IMR-90 (cell line): ENCODE results near the gene APOBEC3F. TPM values are rescaled to one million over a fixed set of nuclear protein-coding genes. Genes with fewer than 3 reads are reported as not detected.
A peak's percentile ranks its signal among the peaks of the same experiment; 100 is the strongest.

Source experiments
- ATAC-seq: fragments of 200-7000 bp; cut with Tn5 transposase; 2 replicates; pipeline ENCODE4 v1.9.1; 2020; ENCODE audit warnings: low read depth, mild to moderate bottlenecking, moderate library complexity
- BruUV-seq: library from RNA; stranded (reverse); fragments of 400-500 nt; replicated peaks from 2 replicates; lab custom pipeline; 2021; lab: Mats Ljungman, UMichigan
- CTCF ChIA-PET: fragments of 300-600 bp; formaldehyde crosslinking; extraction: SDS; loops from one replicate; lab custom pipeline; 2021; ENCODE audit warnings: antibody characterized with exemption; lab: Yijun Ruan, JAX
- POLR2A ChIA-PET: fragments of 300-600 bp; sonication (Branson Sonifier 250); formaldehyde crosslinking; loops from one replicate; lab custom pipeline; 2022; ENCODE audit warnings: antibody characterized with exemption; ENCODE audit not compliant: unreplicated experiment; lab: Charles Lee
- DNase-seq: peaks from one replicate; pipeline ENCODE4 v3.0.0; 2013
- H2AFZ ChIP-seq: replicated peaks from 2 replicates; pipeline ENCODE3; 2013; ENCODE audit warnings: low read length, mild to moderate bottlenecking; ENCODE audit not compliant: poor library complexity
- H2AK5ac ChIP-seq: 2 replicates; pipeline ENCODE4 v1.6.1; 2013; ENCODE audit warnings: low read depth, low read length, inconsistent platforms
- H2AK9ac ChIP-seq: replicated peaks from 2 replicates; pipeline ENCODE3; 2013; ENCODE audit warnings: mild to moderate bottlenecking, low read depth, low read length, moderate library complexity; ENCODE audit not compliant: poor library complexity
- H2BK120ac ChIP-seq: 2 replicates; pipeline ENCODE4 v1.6.1; 2013; ENCODE audit warnings: low read depth, low read length, inconsistent platforms
- H2BK15ac ChIP-seq: 3 replicates; pipeline ENCODE4 v1.6.1; 2013; ENCODE audit warnings: low read depth, low read length, inconsistent platforms
- H2BK20ac ChIP-seq: 2 replicates; pipeline ENCODE4 v1.6.1; 2013; ENCODE audit warnings: low read depth, mild to moderate bottlenecking, inconsistent platforms, low read length, moderate library complexity
- H2BK5ac ChIP-seq: 2 replicates; pipeline ENCODE4 v1.6.1; 2013; ENCODE audit warnings: mild to moderate bottlenecking, low read depth, low read length, inconsistent platforms; ENCODE audit not compliant: poor library complexity, severe bottlenecking
- H3K14ac ChIP-seq: replicated peaks from 2 replicates; pipeline ENCODE4 v1.6.1; 2013; ENCODE audit warnings: low read depth, low read length, inconsistent platforms
- H3K18ac ChIP-seq: 2 replicates; pipeline ENCODE4 v1.6.1; 2013; ENCODE audit warnings: low read depth, low read length, control low read depth
- H3K23ac ChIP-seq: 2 replicates; pipeline ENCODE4 v1.6.1; 2013; ENCODE audit warnings: low read depth, low read length, inconsistent platforms
- H3K27ac ChIP-seq: 2 replicates; pipeline ENCODE4 v1.5.1; 2013; ENCODE audit warnings: mild to moderate bottlenecking, control low read depth, low read length; ENCODE audit not compliant: insufficient read depth
- H3K27me3 ChIP-seq: 2 replicates; pipeline ENCODE4 v1.6.1; 2013; ENCODE audit warnings: low read length; ENCODE audit not compliant: control insufficient read depth, insufficient read depth
- H3K36me3 ChIP-seq: 2 replicates; pipeline ENCODE4 v1.6.1; 2013; ENCODE audit warnings: low read length, mixed read lengths; ENCODE audit not compliant: control insufficient read depth, insufficient read depth
- H3K4ac ChIP-seq: 2 replicates; pipeline ENCODE4 v1.6.1; 2013; ENCODE audit warnings: low read depth, low read length, inconsistent platforms
- H3K4me1 ChIP-seq: 2 replicates; pipeline ENCODE4 v1.6.1; 2013; ENCODE audit warnings: low read length, mixed read lengths; ENCODE audit not compliant: control insufficient read depth, insufficient read depth
- H3K4me2 ChIP-seq: 2 replicates; pipeline ENCODE4 v1.6.1; 2013; ENCODE audit warnings: low read depth, mild to moderate bottlenecking, control low read depth, low read length, moderate library complexity
- H3K4me3 ChIP-seq: 2 replicates; pipeline ENCODE4 v1.5.1; 2013; ENCODE audit warnings: low read depth, mild to moderate bottlenecking, control low read depth, low read length, moderate library complexity; ENCODE audit not compliant: insufficient read depth
- H3K56ac ChIP-seq: 2 replicates; pipeline ENCODE4 v1.6.1; 2013; ENCODE audit warnings: low read length, inconsistent platforms; ENCODE audit not compliant: insufficient read depth; ENCODE audit errors: extremely low read depth
- H3K79me1 ChIP-seq, 2 experiments: 2 replicates each; pipeline ENCODE4 v1.6.1; 2013; ENCODE audit warnings: low read length in 2 of 2, inconsistent platforms in 1 of 2, low read depth in 1 of 2
- H3K9ac ChIP-seq: 2 replicates; pipeline ENCODE4 v1.6.1; 2013; ENCODE audit warnings: low read depth, low read length, control low read depth
- H3K9me1 ChIP-seq: 2 replicates; pipeline ENCODE4 v1.6.1; 2013; ENCODE audit warnings: low read length, inconsistent platforms; ENCODE audit not compliant: insufficient read depth
- H3K9me3 ChIP-seq: 2 replicates; pipeline ENCODE4 v1.6.1; 2013; ENCODE audit warnings: low read length; ENCODE audit not compliant: control insufficient read depth, insufficient read depth
- H4K20me1 ChIP-seq: 2 replicates; pipeline ENCODE4 v1.6.1; 2013; ENCODE audit warnings: low read length, inconsistent platforms; ENCODE audit not compliant: insufficient read depth
- H4K5ac ChIP-seq: 2 replicates; pipeline ENCODE4 v1.6.1; 2013; ENCODE audit warnings: mild to moderate bottlenecking, low read depth, low read length, control low read depth
- H4K8ac ChIP-seq, 2 experiments: 2 replicates each; pipeline ENCODE4 v1.6.1; 2013; ENCODE audit warnings: low read depth in 2 of 2, low read length in 2 of 2, control low read depth in 1 of 2, inconsistent platforms in 1 of 2
- H4K91ac ChIP-seq: 2 replicates; pipeline ENCODE4 v1.6.1; 2013; ENCODE audit warnings: low read depth, low read length, inconsistent platforms; ENCODE audit not compliant: insufficient read depth
- CEBPB ChIP-seq: IDR thresholded peaks from 2 replicates; pipeline ENCODE4 v1.6.1; 2012; ENCODE audit warnings: low read depth, low read length, improper control_type of control experiment
- WGBS, 2 experiments: methylation state at CpG; one replicate each; pipeline versions ENCODE4 v1.1.5 to v1.1.7; 2013; ENCODE audit warnings: missing lambda C conversion rate in 2 of 2; ENCODE audit not compliant: insufficient read length in 1 of 2; ENCODE audit errors: extremely low coverage in 2 of 2; 5-methylcytosine and 5-hydroxymethylcytosine counted together
- dilution Hi-C: fragments of 300-500 bp; cut with HindIII; formaldehyde crosslinking; loops from one replicate; pipeline ENCODE4 v1.14.3; 2018; ENCODE audit warnings: low sequenced_read_pairs; ENCODE audit not compliant: unreplicated experiment
- in situ Hi-C: fragments of 300-500 bp; cut with MboI; formaldehyde crosslinking; loops from 3 replicates; pipeline ENCODE4 v1.14.3; 2019; ENCODE audit warnings: low sequenced_read_pairs, inconsistent platforms, mixed read lengths
- intact Hi-C: fragments of 100-400 bp; cut with micrococcal nuclease; formaldehyde crosslinking; loops from 2 replicates; pipeline ENCODE4 v1.10.0; 2022
- polyA plus RNA-seq, 3 experiments: library from polyadenylated mRNA; depleted of rRNA; stranded (reverse); fragments of >200 nt; gene quantifications; 2 replicates each; pipeline ENCODE4 v1.2.3, GENCODE V29; 2012; ENCODE audit warnings: low replicate concordance in 1 of 3
- total RNA-seq: library from RNA; depleted of rRNA; stranded (reverse); fragments of >200 nt; gene quantifications from 2 replicates; pipeline ENCODE4 v1.2.3, GENCODE V29; 2012
- TF ChIP-seq, protein P1 (sequence below): fragments of 150-350 bp; IDR thresholded peaks from 2 replicates; pipeline ENCODE4 v1.6.1; 2017; ENCODE audit warnings: mild to moderate bottlenecking, antibody characterized with exemption, low read length, low read depth

The APOBEC3F gene
- total and polyA plus RNA-seq, 2 of the 4 experiments (the other 2 are of a cell fraction): 3.4 to 8.3 TPM

DNA sequence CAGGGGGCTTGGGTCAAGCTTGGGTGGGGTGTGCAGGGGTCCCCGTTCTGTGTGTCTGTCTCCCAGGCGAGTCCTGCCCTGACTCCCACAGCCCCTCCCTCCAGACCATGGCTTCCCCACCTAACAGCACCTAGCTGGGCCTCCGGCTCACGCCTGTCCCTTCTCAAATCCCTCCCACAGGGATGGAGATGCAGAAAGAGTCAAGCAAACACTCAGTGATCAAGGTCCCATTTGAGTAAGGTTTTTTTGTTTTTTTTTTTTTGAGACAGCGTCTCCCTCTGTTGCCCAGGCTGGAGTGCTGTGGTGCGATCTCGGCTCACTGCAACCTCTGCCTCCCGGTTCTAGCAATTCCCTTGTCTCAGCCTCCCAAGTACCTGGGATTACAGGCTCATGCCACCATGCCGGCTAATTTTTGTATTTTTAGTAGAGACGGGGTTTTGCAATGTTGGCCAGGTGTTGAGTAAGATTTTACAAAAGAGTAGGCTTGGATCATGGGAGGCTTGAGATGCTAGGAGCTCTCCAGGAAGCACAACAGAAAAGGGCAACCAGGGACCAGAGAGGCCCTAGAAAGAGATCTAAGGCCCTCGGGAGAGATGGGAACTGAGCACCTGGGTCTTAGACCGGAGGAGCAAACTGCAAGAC, 14.0 kb upstream of the APOBEC3F start:
- DNase-seq (no peak), ATAC-seq (no peak)
- Histone ChIP-seq H3K36me3 (peaks cover 4% of the 10 kb centered on the region; the same call in 1 of the 2 replicates), H2BK120ac (no peak overlapping the region), H4K91ac (no peak overlapping the region), H3K14ac (no peak overlapping the region), H3K4ac (no peak overlapping the region), H3K4me2 (no peak overlapping the region), H3K9me1 (peaks cover 2% of the 10 kb centered on the region; the same call in 1 of the 2 replicates), H2AFZ (no peak overlapping the region), H2AK5ac (no peak overlapping the region), H2BK5ac (no peak overlapping the region), H4K5ac (no peak overlapping the region), H2BK20ac (no peak overlapping the region), H3K4me1 (peaks cover 4% of the 10 kb centered on the region), H3K27me3 (no peaks in the 10 kb centered on the region), H2BK15ac (no peak overlapping the region), H3K27ac (no peak overlapping the region), H3K4me3 (no peak overlapping the region), H3K23ac (no peak overlapping the region), H3K9ac (no peak overlapping the region), H2AK9ac (no peak overlapping the region), H3K56ac (no peak overlapping the region), H4K20me1 (no peaks in the 10 kb centered on the region), H3K18ac (no peak overlapping the region), H4K8ac (no peak overlapping the region), H3K79me1 (peaks cover 0 to 2% of the 10 kb centered on the region in 2 experiments; a peak in 2 of 4 replicates), H3K9me3 (no peaks in the 10 kb centered on the region)
- 79% methylated on average over 2 of the region's 12 CpGs; no CpG with 5 or more reads in 1 of the 2 experiments for WGBS, 2 experiments
- peak; percentile 14; the same call in 1 of the 2 replicates for TF ChIP-seq CEBPB
- TF ChIP-seq, protein P1, sequence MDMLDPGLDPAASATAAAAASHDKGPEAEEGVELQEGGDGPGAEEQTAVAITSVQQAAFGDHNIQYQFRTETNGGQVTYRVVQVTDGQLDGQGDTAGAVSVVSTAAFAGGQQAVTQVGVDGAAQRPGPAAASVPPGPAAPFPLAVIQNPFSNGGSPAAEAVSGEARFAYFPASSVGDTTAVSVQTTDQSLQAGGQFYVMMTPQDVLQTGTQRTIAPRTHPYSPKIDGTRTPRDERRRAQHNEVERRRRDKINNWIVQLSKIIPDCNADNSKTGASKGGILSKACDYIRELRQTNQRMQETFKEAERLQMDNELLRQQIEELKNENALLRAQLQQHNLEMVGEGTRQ: no peak
- intact Hi-C loops: no loop called here
- ChIA-PET CTCF (no interaction called here), POLR2A (no interaction called here)
- dilution Hi-C loops: no loop called here
- BruUV-seq: no TSS peak
- in situ Hi-C loops: no loop called here
